ENCODE data around the gene CCKAR. TPM values are rescaled to one million over a fixed set of nuclear protein-coding genes. Genes with fewer than 3 reads are reported as not detected.
"Not testable (repeated sequence)": the region's sequence is repeated elsewhere in the genome, so short reads cannot be mapped to it uniquely, and the experiment has no call there.

CCKAR gene
- total RNA-seq, 1 donor from 2014 or later: not detected

- no peak overlapping the region for H3K4me3 ChIP-seq
- H3K27ac ChIP-seq: no peak overlapping the region
- no peaks in the 10 kb centered on the region for H3K9me3 ChIP-seq
- no peak for TF ChIP-seq CTCF (IDR thresholded peaks at IDR 0.05)
- no peak for DNase-seq (ENCODE audit: low spot score in 2 of 2)
- intact Hi-C loops (cut with DNase I): no loop called here
- no peaks in the 10 kb centered on the region for H3K27me3 ChIP-seq
- H3K36me3 ChIP-seq: no peaks in the 10 kb centered on the region
- no peaks in the 10 kb centered on the region for H3K4me1 ChIP-seq
Measured at GRCh38 chr4:26503427-26503826, 13.1 kb upstream of the CCKAR start.

GRCh38 chr4:26500565-26500999 lies 10.3 kb upstream of the CCKAR start:
- H3K36me3 ChIP-seq; H3K27ac ChIP-seq; H3K4me1 ChIP-seq; H3K4me3 ChIP-seq; DNase-seq (ENCODE audit: low spot score in 2 of 2); H3K27me3 ChIP-seq; intact Hi-C loops (cut with DNase I); H3K9me3 ChIP-seq: not testable (repeated sequence)

- intact Hi-C loops (cut with DNase I): no loop called here
- Histone ChIP-seq H3K4me1 (no peaks in the 10 kb centered on the region), H3K4me3 (no peak overlapping the region)
Measured at GRCh38 chr4:26496207-26496783, 6.0 kb upstream of the CCKAR start.

GRCh38 chr4:26493461-26493860 lies 3.2 kb upstream of the CCKAR start:
- Histone ChIP-seq H3K36me3 (no peaks in the 10 kb centered on the region), H3K4me3 (no peak overlapping the region), H3K27ac (no peak overlapping the region), H3K27me3 (no peaks in the 10 kb centered on the region), H3K4me1 (no peaks in the 10 kb centered on the region), H3K9me3 (no peaks in the 10 kb centered on the region)
- no peak for DNase-seq (ENCODE audit: low spot score in 2 of 2)
- intact Hi-C loops (cut with DNase I): no loop called here
- TF ChIP-seq CTCF (IDR thresholded peaks at IDR 0.05): no peak

More at GRCh38 chr4:26496207-26496783, 6.0 kb upstream of the CCKAR start:
- Histone ChIP-seq H3K27me3 (no peaks in the 10 kb centered on the region), H3K9me3 (no peaks in the 10 kb centered on the region), H3K36me3 (no peaks in the 10 kb centered on the region), H3K27ac (no peak overlapping the region)
- TF ChIP-seq CTCF (IDR thresholded peaks at IDR 0.05): no peak
- DNase-seq (ENCODE audit: low spot score in 2 of 2): no peak

GRCh38 chr4:26491449-26492170 lies 1.3 kb upstream of the CCKAR start:
- H3K4me3 ChIP-seq: no peak overlapping the region
- no peak for TF ChIP-seq CTCF (IDR thresholded peaks at IDR 0.05)
- DNase-seq (ENCODE audit: low spot score in 2 of 2): no peak
- no peak overlapping the region for H3K27ac ChIP-seq
- H3K36me3 ChIP-seq: no peaks in the 10 kb centered on the region
- intact Hi-C loops (cut with DNase I): no loop called here
- no peaks in the 10 kb centered on the region for H3K9me3 ChIP-seq
- no peaks in the 10 kb centered on the region for H3K27me3 ChIP-seq
- H3K4me1 ChIP-seq: no peaks in the 10 kb centered on the region

- H3K9me3 ChIP-seq: no peaks in the 10 kb centered on the region
- TF ChIP-seq CTCF (IDR thresholded peaks at IDR 0.05): no peak
- no peak for DNase-seq (ENCODE audit: low spot score in 2 of 2)
- H3K4me3 ChIP-seq: no peak overlapping the region
- intact Hi-C loops (cut with DNase I): no loop called here
- H3K4me1 ChIP-seq: no peaks in the 10 kb centered on the region
- H3K27ac ChIP-seq: no peak overlapping the region
- H3K36me3 ChIP-seq: no peaks in the 10 kb centered on the region
- no peaks in the 10 kb centered on the region for H3K27me3 ChIP-seq
Measured at GRCh38 chr4:26490960-26491284, 638 bp upstream of the CCKAR start.
